Measurements from ENCODE around the gene ASAP2.

ASAP2 gene

DNA sequence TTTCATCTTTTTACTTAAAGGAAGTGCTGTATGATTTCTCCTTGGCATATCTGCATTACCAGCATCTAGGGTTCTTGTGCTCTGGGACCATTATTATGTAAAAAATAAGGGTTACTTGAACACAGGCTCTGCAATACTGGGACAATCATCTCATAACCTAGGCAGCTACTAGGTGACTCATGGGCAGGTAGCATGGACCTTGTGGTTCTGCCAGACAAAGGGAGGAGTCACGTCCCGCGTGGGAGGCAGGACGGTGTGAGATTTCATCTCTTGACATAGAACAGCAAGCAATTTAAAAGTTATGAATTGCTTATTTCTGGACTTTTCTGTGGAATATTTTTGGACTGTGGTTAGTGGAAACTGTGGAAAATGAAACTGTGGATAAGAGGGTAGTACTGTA lies 34.1 kb downstream of the ASAP2 start:
- no peak for DNase-seq (ENCODE audit: low read depth)
- TF ChIP-seq, protein P1, sequence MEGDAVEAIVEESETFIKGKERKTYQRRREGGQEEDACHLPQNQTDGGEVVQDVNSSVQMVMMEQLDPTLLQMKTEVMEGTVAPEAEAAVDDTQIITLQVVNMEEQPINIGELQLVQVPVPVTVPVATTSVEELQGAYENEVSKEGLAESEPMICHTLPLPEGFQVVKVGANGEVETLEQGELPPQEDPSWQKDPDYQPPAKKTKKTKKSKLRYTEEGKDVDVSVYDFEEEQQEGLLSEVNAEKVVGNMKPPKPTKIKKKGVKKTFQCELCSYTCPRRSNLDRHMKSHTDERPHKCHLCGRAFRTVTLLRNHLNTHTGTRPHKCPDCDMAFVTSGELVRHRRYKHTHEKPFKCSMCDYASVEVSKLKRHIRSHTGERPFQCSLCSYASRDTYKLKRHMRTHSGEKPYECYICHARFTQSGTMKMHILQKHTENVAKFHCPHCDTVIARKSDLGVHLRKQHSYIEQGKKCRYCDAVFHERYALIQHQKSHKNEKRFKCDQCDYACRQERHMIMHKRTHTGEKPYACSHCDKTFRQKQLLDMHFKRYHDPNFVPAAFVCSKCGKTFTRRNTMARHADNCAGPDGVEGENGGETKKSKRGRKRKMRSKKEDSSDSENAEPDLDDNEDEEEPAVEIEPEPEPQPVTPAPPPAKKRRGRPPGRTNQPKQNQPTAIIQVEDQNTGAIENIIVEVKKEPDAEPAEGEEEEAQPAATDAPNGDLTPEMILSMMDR (IDR thresholded peaks at IDR 0.05; ENCODE audit: low read depth, low read length, missing control alignments), result no peak
- no peak overlapping the region for H3K4me3 ChIP-seq (ENCODE audit: low read depth, low read length)
- in situ Hi-C loops (cut with HindIII; ENCODE audit: low sequenced_read_pairs), result no loop called here

DNA sequence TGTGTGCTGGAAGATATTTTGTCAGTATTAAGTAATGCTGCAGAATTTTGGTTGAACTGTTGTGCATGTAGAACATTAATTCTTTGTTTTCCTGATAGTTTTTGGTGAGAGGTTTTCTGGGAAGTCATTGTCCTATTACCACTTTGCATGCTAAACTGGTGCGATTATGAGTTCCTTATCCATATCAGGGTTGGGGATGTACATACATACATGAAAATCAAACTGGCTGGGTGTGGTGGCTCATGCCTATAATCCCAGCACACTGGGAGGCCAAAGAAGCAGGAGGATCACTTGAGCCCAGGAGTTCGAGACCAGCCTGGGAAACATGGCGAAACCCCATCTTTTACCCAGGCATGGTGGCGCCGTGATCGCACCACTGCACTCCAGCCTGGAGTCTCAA lies 34.6 kb downstream of the ASAP2 start:
- no peak for DNase-seq (ENCODE audit: low read depth)
- TF ChIP-seq, protein P1 (IDR thresholded peaks at IDR 0.05; ENCODE audit: low read depth, low read length, missing control alignments), result no peak
- no peak overlapping the region for H3K4me3 ChIP-seq (ENCODE audit: low read depth, low read length)
- in situ Hi-C loops (cut with HindIII; ENCODE audit: low sequenced_read_pairs), result no loop called here

GRCh38 chr2:9243357-9243756 lies 36.7 kb downstream of the ASAP2 start:
- in situ Hi-C loops (cut with HindIII; ENCODE audit: low sequenced_read_pairs), result no loop called here
- TF ChIP-seq, protein P1 (IDR thresholded peaks at IDR 0.05; ENCODE audit: low read depth, low read length, missing control alignments), result no peak
- H3K4me3 ChIP-seq (ENCODE audit: low read depth, low read length), result no peak overlapping the region
- no peak for DNase-seq (ENCODE audit: low read depth)

DNA sequence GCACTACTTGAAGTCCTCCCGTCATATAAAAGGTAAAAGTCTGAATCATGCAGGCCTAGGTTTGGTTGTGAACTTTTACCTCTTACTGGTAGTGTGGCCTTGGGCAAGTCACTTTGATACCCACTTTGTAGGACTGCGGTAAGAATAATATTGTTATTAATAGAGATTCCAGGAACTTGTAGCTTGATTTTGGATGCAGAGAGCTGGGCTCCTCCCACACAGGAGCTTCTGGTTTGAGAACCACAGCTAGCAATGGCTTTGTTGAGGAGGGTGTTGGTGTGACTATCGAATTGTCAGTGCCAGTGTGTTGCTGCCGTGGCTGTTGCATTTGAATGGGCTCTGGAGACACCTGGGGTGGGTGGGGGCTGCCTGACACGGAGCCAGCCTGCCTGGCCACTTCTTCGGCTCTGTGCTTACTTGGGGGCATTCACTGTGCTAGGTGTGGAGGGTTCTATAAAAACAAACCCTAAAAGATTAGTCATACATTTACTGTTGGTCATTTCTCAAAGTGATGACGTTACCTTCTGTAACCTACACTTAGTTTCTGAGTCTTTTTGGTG lies 38.5 kb downstream of the ASAP2 start:
- no peak overlapping the region for H3K4me3 ChIP-seq (ENCODE audit: low read depth, low read length)
- TF ChIP-seq, protein P1 (IDR thresholded peaks at IDR 0.05; ENCODE audit: low read depth, low read length, missing control alignments), result no peak
- no peak for DNase-seq (ENCODE audit: low read depth)
- in situ Hi-C loops (cut with HindIII; ENCODE audit: low sequenced_read_pairs), result no loop called here

GRCh38 chr2:9247177-9247576 lies 40.6 kb downstream of the ASAP2 start:
- in situ Hi-C loops (cut with HindIII; ENCODE audit: low sequenced_read_pairs), result no loop called here
- no peak overlapping the region for H3K4me3 ChIP-seq (ENCODE audit: low read depth, low read length)
- no peak for DNase-seq (ENCODE audit: low read depth)
- TF ChIP-seq, protein P1 (IDR thresholded peaks at IDR 0.05; ENCODE audit: low read depth, low read length, missing control alignments), result no peak

DNA sequence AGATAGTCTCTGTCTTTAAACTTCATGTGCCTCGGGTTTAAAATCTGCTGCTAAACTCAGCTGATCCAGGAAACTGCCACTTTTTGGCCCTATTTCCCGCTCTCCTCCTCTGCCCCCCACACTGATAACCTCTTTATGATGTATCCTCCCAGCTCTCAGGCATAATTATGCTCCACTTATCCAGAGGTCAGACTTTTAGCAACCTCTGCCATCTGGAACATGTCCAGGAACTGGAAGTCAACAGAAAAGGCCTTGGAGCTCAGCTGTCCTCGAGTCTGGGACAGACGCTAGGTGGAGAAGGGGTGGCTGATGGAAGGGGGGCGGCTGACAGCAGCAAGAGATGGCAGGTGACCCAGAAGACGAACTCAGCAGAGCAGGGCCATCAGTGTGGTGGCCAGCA lies 41.2 kb downstream of the ASAP2 start:
- TF ChIP-seq, protein P1 (IDR thresholded peaks at IDR 0.05; ENCODE audit: low read depth, low read length, missing control alignments), result no peak
- DNase-seq (ENCODE audit: low read depth), result no peak
- no peak overlapping the region for H3K4me3 ChIP-seq (ENCODE audit: low read depth, low read length)
- in situ Hi-C loops (cut with HindIII; ENCODE audit: low sequenced_read_pairs), result no loop called here

- H3K4me3 ChIP-seq (ENCODE audit: low read depth, low read length), result no peak overlapping the region
- TF ChIP-seq, protein P1 (IDR thresholded peaks at IDR 0.05; ENCODE audit: low read depth, low read length, missing control alignments), result no peak
- in situ Hi-C loops (cut with HindIII; ENCODE audit: low sequenced_read_pairs), result no loop called here
- no peak for DNase-seq (ENCODE audit: low read depth)
Measured at GRCh38 chr2:9248363-9248762, 41.8 kb downstream of the ASAP2 start.
